ENCODE results near the gene SH3BGRL2. TPM values are rescaled to one million over a fixed set of nuclear protein-coding genes. Genes with fewer than 3 reads are reported as not detected.
A peak's percentile ranks its signal among the peaks of the same experiment; 100 is the strongest.

SH3BGRL2 gene
- total and polyA plus RNA-seq, 2 experiments from 2014 or later, result 8.4 to 24.5 TPM

- peaks cover 21% of the 10 kb centered on the region for H3K4me1 ChIP-seq (ENCODE audit: insufficient read depth)
- no peaks in the 10 kb centered on the region for H3K79me2 ChIP-seq (replicated peaks; ENCODE audit: insufficient read depth)
- no peak overlapping the region for H3K4me3 ChIP-seq
- H3K9me3 Mint-ChIP-seq, result no peaks in the 10 kb centered on the region
- no peak overlapping the region for H3K4me2 ChIP-seq
- H3K27me3 Mint-ChIP-seq (ENCODE audit: insufficient read depth, low read depth, poor library complexity), result peaks cover 6% of the 10 kb centered on the region
- ATAC-seq, result peak; percentile 25
- no peak overlapping the region for H3K4me3 Mint-ChIP-seq
- H3K27me3 ChIP-seq (ENCODE audit: insufficient read depth), result no peaks in the 10 kb centered on the region
- no peak for TF ChIP-seq ETS1 (IDR thresholded peaks at IDR 0.05)
- no peak for TF ChIP-seq ZNF331 (CRISPR knock-in tag; IDR thresholded peaks at IDR 0.05; ENCODE audit: low read depth)
- H3K36me3 Mint-ChIP-seq (ENCODE audit: low read depth), result peaks cover 5% of the 10 kb centered on the region; the same call in 1 of the 3 replicates
- no peaks in the 10 kb centered on the region for H4K20me1 ChIP-seq (replicated peaks; ENCODE audit: insufficient read depth)
- H3K27ac ChIP-seq (ENCODE audit: low read depth), result no peak overlapping the region
- no peak overlapping the region for H2AFZ ChIP-seq
- DNase-seq (ENCODE audit: low spot score), result peak; percentile 27
- H3K9me2 ChIP-seq (ENCODE audit: insufficient read depth), result no peaks in the 10 kb centered on the region
- no peaks in the 10 kb centered on the region for H3K36me3 ChIP-seq (ENCODE audit: insufficient read depth)
- H3F3A ChIP-seq (replicated peaks; ENCODE audit: low read depth), result 0 out of 2 replicates have a peak, but pooled peaks cover 3% of the 10 kb centered on the region
- no peak overlapping the region for H3K27ac Mint-ChIP-seq
- H3K4me1 Mint-ChIP-seq, result peaks cover 36% of the 10 kb centered on the region
These were observed 39.7 kb downstream of the SH3BGRL2 start for GRCh38 chr6:79670789-79671188.

GRCh38 chr6:79671600-79672266 is 40.6 kb downstream of the SH3BGRL2 start:
- DNase-seq (ENCODE audit: low spot score) (no peak), ATAC-seq (peak; percentile 62)
- no peaks in the 10 kb centered on the region for H4K20me1 ChIP-seq (replicated peaks; ENCODE audit: insufficient read depth)
- peaks cover 14% of the 10 kb centered on the region; the same call in 1 of the 2 replicates for H3K4me1 ChIP-seq (ENCODE audit: insufficient read depth)
- no peak overlapping the region for H3K4me3 ChIP-seq
- H3K27me3 Mint-ChIP-seq (ENCODE audit: insufficient read depth, low read depth, poor library complexity), result peaks cover 6% of the 10 kb centered on the region
- H3K36me3 ChIP-seq (ENCODE audit: insufficient read depth), result no peaks in the 10 kb centered on the region
- peak overlapping the region; percentile 77; the same call in 1 of the 2 replicates for H3K27ac Mint-ChIP-seq
- H3K4me3 Mint-ChIP-seq, result no peak overlapping the region; the same call in 2 of the 3 replicates
- H3K4me1 Mint-ChIP-seq, result peaks cover 28% of the 10 kb centered on the region
- H3K9me3 Mint-ChIP-seq, result no peaks in the 10 kb centered on the region
- H2AFZ ChIP-seq, result no peak overlapping the region
- TF ChIP-seq CTCF (conservative IDR thresholded peaks at IDR 0.05; ENCODE audit: low read depth in 2 of 2) (no peak), ETS1 (IDR thresholded peaks at IDR 0.05) (no peak), JUNB (IDR thresholded peaks at IDR 0.05; ENCODE audit: unreplicated experiment) (no peak), ZNF462 (CRISPR knock-in tag; IDR thresholded peaks at IDR 0.05) (no peak), CREB1 (CRISPR knock-in tag; IDR thresholded peaks at IDR 0.05; ENCODE audit: low read depth) (no peak), ZNF114 (CRISPR knock-in tag; IDR thresholded peaks at IDR 0.05) (no peak), ZNF331 (CRISPR knock-in tag; IDR thresholded peaks at IDR 0.05; ENCODE audit: low read depth) (no peak), POLR2AphosphoS5 (IDR thresholded peaks at IDR 0.05; ENCODE audit: low read depth) (no peak)
- peaks cover 5% of the 10 kb centered on the region; the same call in 1 of the 3 replicates for H3K36me3 Mint-ChIP-seq (ENCODE audit: low read depth)
- H3K79me2 ChIP-seq (replicated peaks; ENCODE audit: insufficient read depth), result no peaks in the 10 kb centered on the region
- no peak overlapping the region for H3K4me2 ChIP-seq
- 0 out of 2 replicates have a peak, but pooled peaks cover 3% of the 10 kb centered on the region for H3F3A ChIP-seq (replicated peaks; ENCODE audit: low read depth)
- no peaks in the 10 kb centered on the region for H3K27me3 ChIP-seq (ENCODE audit: insufficient read depth)
- no peak overlapping the region for H3K27ac ChIP-seq (ENCODE audit: low read depth)
- no peaks in the 10 kb centered on the region for H3K9me2 ChIP-seq (ENCODE audit: insufficient read depth)
